GM21515 (cell line): Measurements from ENCODE around the gene TWSG1.

Experiments
- ATAC-seq: cut with Tn5 transposase; IDR thresholded peaks from one replicate; pipeline ENCODE4 v1.9.1; 2021; ENCODE audit not compliant: unreplicated experiment

TWSG1 gene

GRCh38 chr18:9334329-9334972 is at the start of gene TWSG1:
TWSG1 (plus strand) TSS chr18:9334773; CDS start chr18:9337230, 2,457 bp downstream.
- ATAC-seq = peak; percentile 70

GRCh38 chr18:9285604-9286003 is 49.0 kb upstream of the TWSG1 start:
- no peak for ATAC-seq

GRCh38 chr18:9287036-9287435 is 47.5 kb upstream of the TWSG1 start:
- ATAC-seq = no peak

- ATAC-seq = no peak
Observed at GRCh38 chr18:9289698-9290097, 44.9 kb upstream of the TWSG1 start.

- ATAC-seq = no peak
Observed at GRCh38 chr18:9290156-9290555, 44.4 kb upstream of the TWSG1 start.

GRCh38 chr18:9292047-9292446 is 42.5 kb upstream of the TWSG1 start:
- no peak for ATAC-seq

GRCh38 chr18:9293948-9294347 is 40.6 kb upstream of the TWSG1 start:
- no peak for ATAC-seq

- no peak for ATAC-seq
Observed at GRCh38 chr18:9296233-9297006, 38.2 kb upstream of the TWSG1 start.

- no peak for ATAC-seq
Observed at GRCh38 chr18:9297007-9297393, 37.6 kb upstream of the TWSG1 start.

- no peak for ATAC-seq
Observed at GRCh38 chr18:9304388-9305070, 30.0 kb upstream of the TWSG1 start.

- no peak for ATAC-seq
Observed at GRCh38 chr18:9319333-9319732, 15.2 kb upstream of the TWSG1 start.

- ATAC-seq = no peak
Observed at GRCh38 chr18:9321017-9321452, 13.5 kb upstream of the TWSG1 start.

- ATAC-seq = no peak
Observed at GRCh38 chr18:9321736-9322135, 12.8 kb upstream of the TWSG1 start.

GRCh38 chr18:9322744-9323143 is 11.8 kb upstream of the TWSG1 start:
- ATAC-seq = no peak

- ATAC-seq = no peak
Observed at GRCh38 chr18:9323750-9324445, 10.7 kb upstream of the TWSG1 start.

GRCh38 chr18:9325716-9326115 is 8.9 kb upstream of the TWSG1 start:
- ATAC-seq = no peak

- ATAC-seq = no peak
Observed at GRCh38 chr18:9328776-9329175, 5.8 kb upstream of the TWSG1 start.

GRCh38 chr18:9329471-9329870 is 5.1 kb upstream of the TWSG1 start:
- no peak for ATAC-seq

- ATAC-seq = no peak
Observed at GRCh38 chr18:9330419-9330818, 4.2 kb upstream of the TWSG1 start.

GRCh38 chr18:9333441-9334328 is 888 bp upstream of the TWSG1 start:
- peak; percentile 41 for ATAC-seq
